ENCODE measurements around the gene SRL.
A peak's percentile ranks its signal among the peaks of the same experiment; 100 is the strongest.
"Not testable (repeated sequence)": the region's sequence is repeated elsewhere in the genome, so short reads cannot be mapped to it uniquely, and the experiment has no call there.

The SRL gene

DNA sequence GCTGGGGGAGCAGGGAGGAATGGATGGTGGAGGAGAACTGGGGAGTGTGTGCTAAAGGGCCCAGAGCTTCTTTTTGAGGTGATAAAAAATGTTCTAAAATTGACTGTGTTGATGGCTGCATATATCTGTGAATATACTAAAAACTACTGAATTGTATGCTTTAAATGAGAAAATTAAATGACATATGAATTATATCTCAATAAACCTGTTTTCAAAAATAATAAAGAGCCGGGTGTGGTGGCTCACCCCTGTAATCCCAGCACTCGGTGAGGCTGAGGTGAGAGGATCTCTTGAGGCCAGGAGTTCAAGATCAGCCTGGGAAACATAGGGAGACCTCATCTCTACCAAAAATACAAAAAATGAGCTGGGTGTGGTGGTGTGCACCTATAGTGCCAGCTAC, 16.8 kb downstream of the SRL start:
- DNase-seq = no peak

DNA sequence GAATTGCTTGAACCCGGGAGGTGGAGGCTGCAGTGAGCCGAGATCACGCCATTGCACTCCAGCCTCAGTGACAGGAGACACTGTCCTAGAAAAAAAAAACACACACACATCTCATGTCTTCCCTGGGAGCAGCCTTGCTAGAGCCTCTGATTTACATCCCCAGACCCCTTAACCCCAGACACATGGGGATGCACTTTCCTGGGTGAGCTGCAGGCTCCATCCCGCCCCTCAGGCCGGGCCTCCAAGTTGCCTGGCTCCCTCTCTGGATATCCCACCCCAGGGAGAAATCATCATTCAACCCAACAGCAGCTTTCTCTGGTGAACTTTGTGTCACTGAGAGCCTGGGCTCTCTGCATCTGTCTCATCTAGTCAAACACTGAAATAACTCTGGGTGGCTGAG, 21.5 kb downstream of the SRL start:
- no peak for DNase-seq

DNA sequence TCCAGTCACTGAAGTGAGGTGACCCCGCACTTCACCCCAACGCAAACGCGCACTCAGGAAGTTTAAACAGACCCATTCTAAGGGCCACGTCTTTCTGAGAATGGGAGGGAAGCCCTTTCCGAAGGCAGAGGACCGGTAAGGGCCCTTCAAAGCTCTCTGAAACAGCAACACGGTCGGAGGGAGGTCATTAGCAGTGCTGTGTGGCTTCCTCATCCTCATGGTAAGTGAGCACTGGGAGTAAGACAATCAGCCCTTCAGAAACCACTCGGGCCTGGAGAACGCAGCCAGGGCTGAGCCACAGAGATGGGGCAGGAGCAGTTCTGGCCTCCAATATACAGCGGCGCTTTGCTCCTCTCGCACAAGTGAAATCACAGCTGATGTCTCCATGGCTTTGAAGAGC, 23.7 kb downstream of the SRL start:
- DNase-seq = no peak

DNA sequence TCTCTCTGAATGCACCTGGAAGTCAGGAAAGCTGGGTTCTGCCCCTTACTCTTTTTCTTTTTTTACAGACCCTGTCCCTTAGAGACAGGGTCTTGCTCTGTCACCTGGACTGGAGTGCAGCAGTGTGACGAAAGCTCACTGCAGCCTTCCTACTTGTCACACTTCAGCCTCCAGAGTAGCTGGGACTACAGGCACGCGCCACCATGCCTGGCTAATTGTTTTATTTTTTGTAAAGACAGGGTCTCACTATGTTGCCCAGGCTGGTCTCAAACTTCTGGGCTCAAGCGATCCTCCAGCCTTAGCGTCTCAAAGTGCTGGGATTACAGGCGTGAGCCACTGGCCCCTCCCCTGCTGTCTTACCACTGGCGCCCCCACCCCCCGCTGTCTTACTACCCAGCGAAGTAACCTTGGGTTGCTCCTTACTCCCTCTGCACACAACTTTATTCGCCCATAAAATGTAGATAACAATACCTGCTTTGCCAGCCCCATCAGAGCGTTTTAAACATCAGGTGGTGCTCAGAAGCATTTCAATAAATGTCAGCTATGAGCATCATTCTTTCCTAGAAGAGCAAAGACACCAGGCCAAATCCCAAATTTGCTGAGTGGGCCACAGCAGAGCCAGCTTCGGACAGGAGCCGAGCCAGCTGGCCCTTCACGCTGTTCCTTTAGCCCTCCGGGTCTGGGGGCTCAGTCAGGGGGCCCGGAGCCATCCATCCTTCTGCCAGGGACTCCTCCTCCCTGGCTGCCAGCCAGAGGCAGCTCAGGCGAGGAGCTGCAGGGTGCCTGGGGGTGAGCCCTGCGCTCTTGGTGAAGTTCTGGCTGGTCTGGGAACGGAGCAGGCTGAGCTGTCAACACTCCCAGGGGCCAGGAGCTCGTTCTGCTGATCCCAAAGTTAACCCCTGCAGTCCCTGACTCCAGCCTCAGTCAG, 24.4 kb downstream of the SRL start:
- DNase-seq = no peak

DNA sequence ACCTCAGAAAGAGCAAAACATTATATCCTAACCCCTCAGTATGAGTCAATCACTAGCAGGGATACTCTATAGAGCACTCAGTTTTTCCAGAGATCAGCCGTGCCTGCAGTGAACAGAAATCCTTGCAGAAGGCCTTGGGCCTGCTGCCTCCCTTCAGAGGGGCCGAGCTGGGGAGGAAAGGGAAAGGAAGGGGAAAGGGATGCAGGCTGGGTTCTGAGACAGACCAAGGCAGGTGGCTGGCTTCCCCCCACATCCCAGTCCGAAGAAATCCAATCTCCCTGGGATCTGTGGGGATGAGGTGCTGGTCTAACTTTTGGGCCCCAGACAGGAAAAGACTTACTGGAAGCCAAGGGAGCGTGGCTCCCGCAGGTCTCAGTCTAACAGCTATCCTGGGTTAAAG, 25.3 kb downstream of the SRL start:
- no peak for DNase-seq

DNA sequence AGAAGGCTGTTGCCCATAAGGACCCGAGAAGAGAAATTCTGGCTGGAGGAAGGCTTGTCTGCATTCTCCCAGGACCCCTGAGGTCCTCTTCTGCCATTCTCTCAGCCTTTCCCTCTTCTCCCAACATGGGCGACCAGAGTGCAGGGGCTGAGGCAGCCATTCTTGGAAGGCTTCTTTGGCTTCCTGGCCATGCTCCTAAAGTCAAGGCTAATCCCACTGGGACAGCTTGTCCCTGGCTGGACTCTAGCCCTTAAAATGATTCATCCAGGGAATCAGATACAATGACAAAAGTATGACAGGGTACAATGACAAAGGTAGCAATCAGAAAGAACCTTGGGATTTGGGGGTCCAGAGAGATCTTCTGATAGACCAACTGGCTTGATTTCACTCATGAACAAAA, 26.8 kb downstream of the SRL start:
- DNase-seq = no peak

DNA sequence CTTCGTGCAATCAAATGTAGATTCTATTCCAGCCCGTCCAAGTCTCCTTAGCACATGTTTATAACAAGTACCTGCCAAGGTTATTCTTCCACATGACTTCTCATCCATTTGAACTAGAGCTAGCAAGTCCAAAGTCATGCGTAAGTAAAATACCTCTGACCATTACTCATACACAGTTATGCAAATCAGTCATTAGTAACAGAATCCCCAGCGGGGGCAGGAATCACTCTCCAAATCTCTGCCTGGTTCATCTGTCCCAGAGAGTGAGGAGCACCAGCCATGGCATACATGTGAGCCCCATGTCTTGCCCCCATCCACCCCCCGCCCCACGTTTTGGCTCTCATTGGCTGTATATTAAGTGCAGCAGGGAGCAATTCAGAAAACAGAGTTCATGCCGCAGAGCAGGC, 27.7 kb downstream of the SRL start:
- no peak for DNase-seq

DNA sequence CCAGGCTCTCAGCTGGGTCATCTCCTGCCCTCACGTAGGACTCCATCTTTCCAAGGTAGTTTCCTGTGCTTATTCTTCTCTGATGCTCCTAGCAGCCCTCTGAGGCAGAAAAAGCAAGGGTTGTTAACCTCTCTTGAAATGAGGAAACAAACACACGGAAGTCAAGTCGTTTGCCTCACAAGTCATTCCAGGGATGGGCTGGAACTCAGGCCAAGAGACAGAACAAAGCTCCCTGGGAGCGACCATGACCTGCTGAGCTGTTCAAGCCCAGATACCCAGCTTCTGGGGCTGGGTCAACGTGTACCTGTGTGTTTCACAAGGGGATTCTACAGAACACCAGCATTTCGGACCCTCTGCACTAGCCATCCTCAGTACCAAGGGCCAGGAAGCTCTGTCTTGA, 28.1 kb downstream of the SRL start:
- no peak for DNase-seq

DNA sequence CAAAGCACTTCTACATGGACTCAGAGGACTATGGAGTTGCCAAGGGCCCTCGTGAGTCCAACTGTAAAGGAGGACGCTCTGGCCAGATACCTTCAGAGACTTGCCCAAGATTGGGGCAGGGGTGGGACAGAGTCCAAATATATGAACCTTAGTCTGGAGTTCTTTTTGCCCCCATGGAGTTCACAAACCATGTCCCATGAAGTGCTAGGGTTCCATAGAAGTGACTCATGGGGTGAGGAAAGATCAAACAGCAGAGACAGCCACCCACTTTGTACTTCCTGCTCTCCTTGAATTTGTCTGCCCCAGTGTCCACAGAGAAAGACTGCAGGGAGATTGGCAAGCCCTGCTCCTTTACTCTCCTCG, 29.0 kb downstream of the SRL start:
- DNase-seq = no peak

DNA sequence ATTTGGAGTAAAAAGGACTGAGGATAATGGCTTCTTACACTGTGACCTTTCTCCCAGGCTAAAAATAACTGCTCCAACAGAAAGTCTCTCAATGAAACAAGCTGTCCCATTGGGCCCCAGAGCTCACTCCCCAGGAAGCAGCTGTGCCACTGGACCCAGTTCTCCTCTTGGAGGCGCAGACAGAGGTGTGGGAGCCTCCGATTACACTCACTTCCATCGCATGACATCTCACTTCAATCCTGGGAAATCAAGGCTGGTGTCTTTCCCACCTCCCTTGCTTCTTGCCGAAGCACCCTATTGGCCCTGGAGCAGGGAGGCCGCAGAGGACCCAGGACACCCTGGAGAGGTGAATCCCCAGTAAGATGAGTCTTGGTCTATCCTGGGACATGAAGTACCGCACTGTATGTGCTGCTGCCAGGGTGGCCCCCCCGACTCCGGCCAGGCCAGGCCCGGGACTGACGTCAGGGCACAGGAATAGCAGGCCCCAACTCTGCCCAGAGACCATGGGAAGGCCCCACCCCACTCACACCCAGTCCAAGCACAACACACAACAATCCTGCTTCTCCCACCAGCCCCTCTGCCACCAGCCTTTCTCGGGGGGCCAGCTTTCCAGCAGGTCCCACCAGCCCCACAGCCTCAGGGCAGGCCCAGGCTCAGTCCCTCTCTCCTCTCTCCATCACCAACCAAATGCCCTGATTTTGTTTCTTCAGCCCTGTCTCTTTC, 29.5 kb downstream of the SRL start:
- no peak for DNase-seq

DNA sequence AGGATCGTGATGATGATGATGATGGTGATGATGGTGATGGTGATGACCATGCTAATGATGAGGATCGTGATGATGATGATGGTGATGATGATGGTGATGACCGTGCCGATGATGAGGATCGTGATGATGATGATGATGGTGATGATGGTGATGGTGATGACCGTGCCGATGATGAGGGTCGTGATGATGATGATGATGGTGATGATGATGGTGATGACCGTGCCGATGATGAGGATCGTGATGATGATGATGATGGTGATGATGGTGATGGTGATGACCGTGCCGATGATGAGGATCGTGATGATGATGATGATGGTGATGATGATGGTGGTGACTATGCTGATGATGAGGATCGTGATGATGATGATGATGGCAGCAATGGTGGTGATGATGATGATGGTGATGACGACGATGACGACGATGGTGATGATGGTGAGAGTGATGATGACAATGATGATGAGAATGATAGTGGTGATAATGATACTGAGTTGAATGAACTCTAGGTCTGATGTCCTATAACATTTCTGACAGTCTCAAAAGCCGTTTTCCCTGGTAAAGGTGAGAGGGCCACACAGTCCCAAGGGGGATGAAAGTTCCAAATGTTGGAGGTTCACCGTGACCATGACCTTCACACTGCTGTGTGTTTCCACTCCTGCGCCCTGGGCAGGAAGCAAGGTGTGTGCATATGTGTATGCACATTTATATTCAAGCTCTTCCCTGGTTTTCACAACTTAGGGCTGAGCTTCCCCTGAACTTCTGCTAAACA, 30.3 kb downstream of the SRL start:
- DNase-seq = not testable (repeated sequence)

DNA sequence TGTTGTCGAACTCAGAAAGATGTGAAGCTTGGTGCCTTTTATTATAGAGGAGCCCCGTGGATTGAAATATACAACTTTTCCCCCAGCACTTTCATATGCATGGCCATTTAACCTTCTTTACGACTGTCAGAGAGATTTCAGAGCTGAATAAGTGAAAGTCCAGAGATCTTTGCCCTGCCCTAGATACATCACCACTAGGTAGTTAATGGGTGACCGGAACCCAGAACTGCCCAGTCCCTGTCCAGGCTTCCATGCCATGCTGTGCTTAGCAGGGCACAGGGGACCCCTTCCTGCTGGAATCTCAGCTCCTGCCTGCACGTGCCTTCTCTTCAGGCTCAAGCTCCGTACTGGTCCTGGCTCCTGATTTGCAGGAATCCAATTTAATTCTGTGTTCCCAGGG, 32.2 kb downstream of the SRL start:
- no peak for DNase-seq

DNA sequence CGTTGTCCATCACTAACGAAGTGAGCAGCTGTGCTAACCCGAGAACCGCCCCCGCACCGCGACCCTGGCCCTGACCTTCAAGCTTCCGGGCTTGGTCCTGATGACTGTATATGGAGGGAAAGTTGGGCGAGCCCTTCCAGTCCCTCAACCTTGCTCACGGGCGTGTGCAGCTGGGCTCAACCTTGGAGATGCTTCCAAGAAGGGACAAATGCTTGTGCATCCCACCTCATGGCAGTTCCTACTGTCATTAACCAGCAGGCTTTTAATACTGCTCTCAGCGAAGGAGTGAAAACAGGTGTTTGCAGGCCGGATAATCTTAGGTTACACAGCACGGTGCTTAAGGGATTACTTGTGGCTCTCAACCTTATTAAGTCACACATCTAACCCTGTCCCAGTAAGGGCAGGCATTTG, 33.5 kb downstream of the SRL start:
- DNase-seq = peak; percentile 95

DNA sequence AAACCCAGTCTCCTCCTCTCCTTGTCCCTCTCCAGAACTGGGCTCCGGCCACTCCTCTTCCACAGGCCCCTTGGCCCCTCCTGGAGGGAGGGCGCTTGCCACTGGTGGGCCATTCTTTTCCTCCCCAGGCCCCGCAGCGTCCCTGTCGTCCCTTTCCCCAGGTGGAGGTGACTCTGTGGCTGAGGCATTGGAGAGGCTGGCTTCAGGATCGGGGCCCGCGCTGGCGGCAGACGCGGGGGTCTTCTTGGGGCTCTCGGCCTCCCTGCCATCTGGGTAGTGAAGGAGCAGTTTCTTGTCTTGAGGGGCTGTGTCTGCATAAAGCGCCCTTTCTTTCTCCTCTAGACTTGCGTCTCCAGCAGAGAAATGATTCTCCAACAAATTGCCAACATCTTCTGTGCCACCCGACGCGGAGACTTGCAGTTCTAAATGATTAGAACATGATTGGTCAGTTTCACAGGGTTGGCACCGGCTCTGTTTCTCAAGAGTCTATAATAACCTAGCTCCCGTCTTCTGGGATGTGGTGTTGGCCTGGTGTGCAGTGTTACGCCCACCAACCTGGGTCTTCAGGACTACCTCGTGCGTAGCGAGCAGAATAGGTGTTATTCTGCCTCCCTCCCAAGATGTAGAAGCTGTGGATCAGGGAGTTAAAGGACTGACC, 34.1 kb downstream of the SRL start:
- DNase-seq = no peak

DNA sequence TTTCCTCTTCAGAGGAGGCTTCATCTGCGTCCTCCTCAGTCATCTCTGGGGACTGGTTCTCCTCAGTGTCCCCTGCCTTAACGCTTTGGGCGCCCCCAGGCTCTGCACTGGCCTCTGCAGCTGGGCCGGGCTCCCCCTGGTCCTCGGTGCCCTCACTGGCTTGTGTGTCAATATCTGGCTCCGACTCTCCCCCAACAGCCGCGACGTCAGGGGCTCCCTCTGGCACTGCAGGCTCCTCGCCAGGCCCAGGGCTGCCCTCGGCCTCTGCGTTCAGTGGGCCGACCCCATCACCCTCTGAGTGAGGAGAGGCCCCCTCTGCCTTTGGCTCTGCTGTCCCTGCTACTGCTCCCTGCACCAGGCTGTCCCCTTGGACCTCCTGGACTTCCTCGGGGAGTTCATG, 34.7 kb downstream of the SRL start:
- DNase-seq = no peak

DNA sequence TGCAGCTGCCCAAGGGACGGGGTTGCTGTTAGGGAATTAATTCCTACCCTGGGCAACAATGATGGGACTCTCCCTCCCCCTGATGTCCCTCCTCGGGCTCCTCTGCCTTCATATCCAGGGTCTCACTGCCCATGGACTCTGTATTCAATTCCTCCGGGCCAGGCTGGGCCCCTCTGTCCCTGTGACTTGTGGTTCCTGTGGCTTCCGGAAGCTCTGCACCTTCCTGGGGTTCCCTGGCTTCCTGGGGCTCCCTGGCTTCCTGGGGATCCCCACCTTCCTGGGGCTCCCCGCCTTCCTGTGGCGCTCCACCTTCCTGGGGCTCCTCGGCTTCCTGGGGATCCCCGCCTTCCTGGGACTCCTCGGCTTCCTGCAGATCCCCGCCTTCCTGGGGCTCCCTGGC, 35.2 kb downstream of the SRL start:
- no peak for DNase-seq

DNA sequence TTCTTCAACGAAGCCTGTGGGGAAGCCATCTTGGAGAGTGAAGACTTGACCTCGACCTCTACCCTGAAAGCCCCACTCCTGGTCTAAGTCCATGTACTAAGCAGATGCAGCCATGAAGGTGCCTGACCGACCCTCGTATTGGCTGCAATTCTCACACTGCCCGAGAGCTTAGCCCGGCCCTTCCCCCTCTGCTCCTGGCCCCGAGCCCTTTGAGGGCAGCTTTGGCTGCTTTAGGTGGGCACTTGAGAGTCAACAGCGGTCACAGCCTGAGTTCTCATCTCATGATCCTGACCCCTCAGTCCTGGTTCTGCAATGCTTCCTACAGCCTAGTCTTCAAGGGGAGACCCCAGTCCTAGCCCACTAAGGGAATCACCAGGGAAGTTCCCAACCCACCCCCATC, 35.9 kb downstream of the SRL start:
- no peak for DNase-seq

DNA sequence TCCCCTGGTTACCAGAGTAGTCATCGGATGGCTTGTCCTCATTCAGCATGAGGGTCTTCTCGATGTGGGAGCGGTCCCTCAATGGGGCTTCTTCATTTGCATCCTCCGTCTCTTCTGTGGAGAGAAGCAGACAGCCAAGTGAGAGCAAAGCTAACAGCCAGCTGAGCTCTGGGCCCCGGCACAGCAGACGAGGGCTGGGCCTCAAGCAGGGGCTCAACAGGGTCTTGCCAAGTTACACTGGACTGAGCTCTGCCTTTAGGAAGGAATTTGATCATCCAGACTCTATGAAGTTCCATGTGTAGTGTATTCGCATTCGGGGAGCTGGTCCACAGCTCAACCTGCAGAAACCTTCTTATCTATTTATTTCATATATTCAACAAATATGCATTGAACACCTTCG, 37.4 kb downstream of the SRL start:
- DNase-seq = no peak

DNA sequence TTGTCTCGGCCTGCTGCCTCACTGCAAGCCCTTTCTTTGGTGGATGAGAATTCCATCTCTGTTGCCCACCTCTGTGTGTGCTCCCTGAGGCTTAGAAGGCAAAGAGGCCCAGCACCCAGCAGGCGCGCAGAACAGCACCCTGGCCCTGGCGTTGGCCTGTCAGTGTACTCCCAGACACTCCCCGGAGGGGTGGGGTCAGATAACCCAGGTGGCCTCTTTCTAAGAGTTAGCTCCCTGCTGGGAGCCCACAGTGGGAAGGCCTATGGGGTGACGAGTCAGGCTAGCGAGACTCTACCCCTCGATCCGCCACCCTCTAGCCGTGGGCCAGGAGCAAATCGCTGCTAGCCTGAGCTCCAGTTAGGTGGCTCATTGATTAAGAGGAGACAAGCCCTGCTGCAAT, 38.1 kb downstream of the SRL start:
- DNase-seq = no peak

DNA sequence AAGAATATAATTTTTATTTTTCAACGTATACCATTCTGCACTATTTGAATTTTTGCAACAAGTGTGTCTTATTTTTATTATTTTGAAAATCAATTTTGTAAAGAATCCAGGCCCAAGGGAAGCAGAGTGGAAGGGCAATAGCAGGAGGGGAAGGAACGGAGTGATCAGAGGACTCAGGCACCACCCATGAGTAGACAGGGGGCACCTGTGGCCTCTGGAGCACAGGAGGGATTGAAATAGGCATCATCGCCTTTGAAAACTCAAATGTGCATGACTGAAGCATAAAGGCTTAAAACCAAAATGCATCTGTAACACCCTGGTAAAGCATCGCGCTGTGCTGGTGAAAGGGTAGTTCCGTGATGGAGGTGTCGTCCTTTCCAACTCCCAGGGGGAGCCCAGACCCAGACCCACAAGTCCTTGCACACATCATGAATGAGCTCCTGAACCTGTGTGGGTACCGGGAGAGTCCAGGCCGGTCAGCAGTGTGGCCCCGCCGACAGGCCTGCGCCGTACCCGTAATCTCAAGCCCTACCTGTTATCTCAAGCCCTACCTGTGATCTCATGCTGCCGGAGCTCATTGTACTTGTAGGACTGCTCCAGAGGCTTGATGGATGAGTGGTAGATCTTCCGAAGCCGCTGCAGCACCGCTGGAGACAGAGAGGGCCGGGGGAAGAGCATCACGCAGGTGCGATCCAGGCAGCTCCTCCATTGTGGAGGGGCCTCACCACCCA, 39.1 kb downstream of the SRL start:
- no peak for DNase-seq

DNA sequence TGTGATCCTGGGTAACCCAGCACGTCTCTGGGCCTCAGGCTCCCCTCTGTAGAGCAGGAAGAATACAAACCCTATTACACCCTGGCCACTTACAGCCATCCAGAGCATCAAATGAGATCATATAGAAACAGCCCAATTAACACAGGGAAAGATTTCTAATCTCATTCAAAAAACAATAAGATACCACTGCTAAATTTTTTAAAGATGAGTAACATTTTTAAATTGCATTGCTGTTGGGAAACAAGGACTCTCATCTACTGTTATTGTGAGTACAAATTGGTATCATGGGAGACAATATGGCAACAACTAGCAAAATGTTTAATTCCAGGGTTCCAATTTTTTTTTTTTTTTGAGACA, 41.1 kb downstream of the SRL start:
- DNase-seq = no peak

DNA sequence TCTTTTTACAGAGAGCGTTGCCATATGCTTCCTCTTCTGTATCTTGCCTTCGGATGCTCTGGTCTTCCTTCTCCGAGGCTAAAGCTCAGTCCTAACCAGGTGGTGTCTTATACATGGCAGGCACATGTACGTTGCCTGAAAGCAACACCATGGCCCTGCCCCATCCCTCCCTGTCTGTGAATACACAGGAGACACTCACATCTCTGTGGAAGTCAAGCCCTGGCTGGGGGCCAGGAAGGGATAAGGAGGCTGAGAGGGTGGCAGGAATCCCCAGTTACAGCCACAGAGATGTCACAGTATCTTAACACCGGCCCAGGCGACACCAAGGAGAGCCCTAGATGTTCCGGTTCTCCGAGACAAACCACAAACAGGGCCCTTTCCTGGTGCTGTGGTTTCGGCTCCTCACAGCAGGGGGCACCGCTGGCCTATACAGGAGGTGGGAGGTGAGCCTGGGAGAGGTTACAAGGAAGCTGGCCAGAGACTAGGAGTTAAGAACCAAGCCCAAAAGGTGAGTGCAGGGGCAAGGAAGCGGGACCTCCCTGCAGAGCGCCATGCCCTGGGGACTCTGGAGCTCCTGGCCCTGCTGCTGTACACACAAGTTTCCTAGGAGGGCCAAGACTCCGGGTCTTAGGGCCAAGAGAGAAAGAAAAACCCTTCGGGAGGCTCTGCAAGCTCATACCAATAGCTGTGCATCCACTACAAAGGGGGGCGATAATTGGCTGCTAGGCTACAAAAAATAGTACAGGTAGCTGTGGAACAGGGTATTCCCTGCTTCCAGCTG, 41.7 kb downstream of the SRL start:
- no peak for DNase-seq
